GM12891 (cell line): ENCODE measurements around the gene CEP63. TPM values are rescaled to one million over a fixed set of nuclear protein-coding genes. Genes with fewer than 3 reads are reported as not detected.
A peak's percentile ranks its signal among the peaks of the same experiment; 100 is the strongest.

Source experiments
- DNase-seq: peaks from one replicate; pipeline ENCODE4 v3.0.0; 2011; ENCODE audit warnings: low spot score; ENCODE audit not compliant: insufficient read length
- FAIRE-seq: peaks from 2 replicates; lab custom pipeline; 2011; peaks lifted over from hg19 to GRCh38; lab: Jason Lieb, UNC
- PAX5 ChIP-seq: IDR thresholded peaks from 2 replicates; pipeline ENCODE4 v1.6.1; 2011; ENCODE audit warnings: low read length, moderate library complexity, mild to moderate bottlenecking; ENCODE audit not compliant: insufficient read depth, severe bottlenecking
- POLR2A ChIP-seq: IDR thresholded peaks from 2 replicates; pipeline ENCODE4 v1.6.1; 2011; ENCODE audit warnings: low read depth, low read length, control low read depth
- POLR2AphosphoS5 ChIP-seq: IDR thresholded peaks from 2 replicates; pipeline ENCODE4 v1.6.1; 2011; ENCODE audit warnings: low read depth, low read length, control low read depth
- POU2F2 ChIP-seq: IDR thresholded peaks from 2 replicates; pipeline ENCODE4 v1.6.1; 2011; ENCODE audit warnings: low read depth, mild to moderate bottlenecking, control low read depth, low read length, moderate library complexity
- SPI1 ChIP-seq: IDR thresholded peaks from 2 replicates; pipeline ENCODE4 v1.6.1; 2011; ENCODE audit warnings: low read depth, low read length, control low read depth
- TAF1 ChIP-seq: IDR thresholded peaks from 2 replicates; pipeline ENCODE4 v1.6.1; 2011; ENCODE audit warnings: low read depth, low read length, control low read depth
- polyA plus RNA-seq: library from polyadenylated mRNA; unstranded; fragments of >200 nt; gene quantifications from one replicate; pipeline ENCODE4 v1.2.1, GENCODE V29; 2012; ENCODE audit warnings: low read depth, missing spikeins, inconsistent platforms; ENCODE audit not compliant: missing spikeins

Gene CEP63
- 18.4 TPM for polyA plus RNA-seq

DNA sequence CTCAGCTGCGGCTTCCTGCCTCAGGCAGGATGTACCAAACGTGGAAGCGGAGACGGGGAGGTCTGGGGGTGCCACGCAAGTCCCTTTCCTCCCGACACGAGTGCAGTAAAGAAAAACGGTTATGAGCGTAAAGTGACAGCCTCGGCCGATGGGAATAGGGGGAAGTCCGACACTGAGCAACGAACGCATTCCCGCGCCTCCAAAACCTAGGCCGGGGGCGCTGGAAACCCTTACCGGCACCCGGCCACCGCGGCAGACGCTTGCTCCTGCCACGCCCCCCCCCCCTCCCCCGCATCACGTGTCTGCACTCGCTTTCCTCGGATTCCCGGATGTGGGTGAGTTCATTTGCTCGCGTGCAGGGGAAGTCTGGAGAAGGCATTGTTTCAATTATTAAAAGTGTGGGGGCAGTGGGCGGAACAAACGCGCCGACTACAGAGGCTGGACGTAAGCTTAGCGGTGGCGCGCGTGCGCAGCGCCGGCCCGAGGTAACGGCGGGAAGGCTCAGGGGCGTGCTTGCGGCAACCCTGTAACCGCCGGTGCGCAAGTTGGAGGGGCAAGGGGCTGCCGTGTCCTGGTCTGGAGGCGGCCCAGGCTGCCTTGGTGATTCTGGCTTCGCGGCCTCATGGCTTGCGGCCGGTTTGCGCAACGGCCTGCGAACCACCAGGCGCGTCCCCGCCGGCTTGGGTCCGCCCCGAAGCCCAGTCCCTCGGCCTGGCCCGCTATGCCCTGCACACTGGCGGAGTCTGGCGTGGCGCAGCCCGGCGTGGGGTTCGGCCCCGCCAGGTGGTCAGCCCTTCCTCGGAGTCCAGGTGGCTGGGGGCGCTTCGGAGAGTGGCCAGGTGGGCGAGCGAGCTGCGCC lies at the start of gene CEP63, which contains the start of gene ANAPC13:
CEP63 (plus strand) TSS at position 340 of the 859 bp plus-strand sequence. CDS start 9,264 bp downstream, outside the sequence.
ANAPC13 (minus strand) TSS at position 268 of the 859 bp plus-strand sequence. CDS start 3,081 bp downstream, outside the sequence.
- TF ChIP-seq SPI1 (peak; percentile 53), POLR2A (peak; percentile 58), POLR2AphosphoS5 (peak; percentile 81), TAF1 (peak; percentile 45; the same call in 1 of the 2 replicates), POU2F2 (peak; percentile 58; the same call in 1 of the 2 replicates), PAX5 (peak; percentile 50)
- DNase-seq (peak; percentile 79), FAIRE-seq (peak; percentile 95)

DNA sequence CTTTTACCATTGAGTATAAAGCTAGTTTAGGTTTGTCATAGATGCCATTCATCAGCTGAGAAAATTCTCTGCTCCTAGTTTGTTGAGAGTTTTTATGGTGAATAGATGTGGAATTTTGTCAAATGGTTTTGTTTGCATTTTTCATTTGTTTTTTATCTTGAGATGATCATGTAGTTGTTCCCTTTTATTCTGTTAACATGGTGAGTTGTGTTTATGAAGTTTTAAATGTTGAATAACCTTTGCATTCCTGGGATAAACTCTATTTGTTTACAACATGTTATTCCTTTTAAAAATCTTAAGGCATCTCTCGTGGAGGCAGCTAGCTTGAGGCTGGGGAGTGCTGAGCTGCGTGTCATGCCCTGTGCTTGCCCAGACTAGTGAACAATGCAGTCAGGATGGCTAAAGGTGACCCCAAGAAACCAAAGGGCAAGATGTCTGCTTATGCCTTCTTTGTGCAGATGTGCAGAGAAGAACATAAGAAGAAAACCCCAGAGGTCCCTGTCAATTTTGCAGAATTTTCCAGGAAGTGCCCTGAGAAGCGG lies 48.6 kb upstream of the CEP63 start:
- no peak for FAIRE-seq
- DNase-seq, result no peak
- TF ChIP-seq POLR2A, result no peak

DNA sequence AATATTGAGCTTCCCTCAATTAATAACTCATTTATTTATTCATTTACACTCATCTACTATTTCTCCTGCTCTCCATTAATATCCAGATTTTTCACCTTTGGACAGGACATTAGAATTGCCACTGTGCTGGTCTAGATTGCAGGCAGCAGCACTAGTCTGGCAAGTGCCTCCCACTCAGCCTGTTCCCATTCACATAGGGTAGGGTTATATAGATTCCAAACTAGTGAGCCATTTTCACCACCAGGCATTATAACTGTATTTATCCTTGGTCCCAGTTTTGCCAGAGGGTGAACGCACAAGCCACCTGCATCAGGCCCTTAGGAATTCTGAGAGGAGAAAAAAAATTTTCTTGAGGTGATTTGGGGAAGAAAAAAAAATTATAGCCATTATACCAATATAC lies 44.5 kb upstream of the CEP63 start:
- FAIRE-seq, result no peak
- TF ChIP-seq POLR2A (no peak), PAX5 (no peak), TAF1 (no peak), SPI1 (no peak), POLR2AphosphoS5 (no peak), POU2F2 (no peak)

GRCh38 chr3:134441821-134442220 lies 44.0 kb upstream of the CEP63 start:
- DNase-seq (no peak), FAIRE-seq (no peak)
- TF ChIP-seq POLR2A (no peak), TAF1 (no peak), PAX5 (no peak), SPI1 (no peak), POLR2AphosphoS5 (no peak), POU2F2 (no peak)

More for the DNA sequence above, 44.5 kb upstream of the CEP63 start:
- DNase-seq, result no peak

DNA sequence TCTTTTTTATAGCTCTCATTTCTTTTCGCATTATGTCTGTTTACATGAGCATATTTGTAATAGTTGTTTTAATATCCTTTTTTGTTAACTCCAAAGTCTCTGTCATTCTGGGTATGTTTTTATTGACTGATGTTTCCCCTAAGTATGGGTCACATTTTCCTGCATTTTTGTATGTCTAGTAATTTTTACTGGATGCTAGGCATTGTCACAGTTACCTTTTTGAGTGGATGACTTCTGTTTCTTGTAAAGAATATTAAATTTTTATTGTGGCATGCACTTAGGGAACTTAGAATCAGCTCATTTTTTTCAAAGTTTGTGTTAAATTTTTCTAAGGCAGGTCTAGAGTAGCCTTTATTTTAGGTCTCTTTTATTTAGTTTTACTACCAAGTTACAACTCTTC lies 40.8 kb upstream of the CEP63 start:
- FAIRE-seq, result no peak
- TF ChIP-seq TAF1 (no peak), SPI1 (no peak), PAX5 (no peak), POU2F2 (no peak), POLR2A (no peak)
- no peak for DNase-seq

DNA sequence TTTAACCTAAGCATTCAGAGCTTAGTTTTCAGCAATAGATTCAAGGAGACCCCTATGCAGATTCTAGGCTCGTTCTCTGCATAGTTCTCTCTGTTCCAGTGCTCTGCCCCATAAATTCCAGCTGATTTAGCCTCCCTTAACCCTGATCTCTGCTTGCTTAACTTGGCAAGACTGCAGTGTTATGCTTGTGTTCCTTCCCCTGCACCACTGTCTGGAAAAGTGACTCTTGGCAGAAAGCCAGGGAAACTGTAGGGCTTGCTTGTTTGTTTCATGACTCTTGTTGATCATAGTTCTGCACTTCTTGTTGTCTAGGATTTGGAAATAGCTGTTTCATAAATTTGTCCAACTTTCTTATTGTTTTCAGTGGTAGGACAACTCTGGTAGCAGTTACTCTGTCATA lies 40.2 kb upstream of the CEP63 start:
- TF ChIP-seq SPI1, result no peak
- no peak for TF ChIP-seq POU2F2
- no peak for TF ChIP-seq POLR2A
- TF ChIP-seq TAF1, result no peak
- no peak for TF ChIP-seq POLR2AphosphoS5
- no peak for TF ChIP-seq PAX5
- DNase-seq (no peak), FAIRE-seq (no peak)

DNA sequence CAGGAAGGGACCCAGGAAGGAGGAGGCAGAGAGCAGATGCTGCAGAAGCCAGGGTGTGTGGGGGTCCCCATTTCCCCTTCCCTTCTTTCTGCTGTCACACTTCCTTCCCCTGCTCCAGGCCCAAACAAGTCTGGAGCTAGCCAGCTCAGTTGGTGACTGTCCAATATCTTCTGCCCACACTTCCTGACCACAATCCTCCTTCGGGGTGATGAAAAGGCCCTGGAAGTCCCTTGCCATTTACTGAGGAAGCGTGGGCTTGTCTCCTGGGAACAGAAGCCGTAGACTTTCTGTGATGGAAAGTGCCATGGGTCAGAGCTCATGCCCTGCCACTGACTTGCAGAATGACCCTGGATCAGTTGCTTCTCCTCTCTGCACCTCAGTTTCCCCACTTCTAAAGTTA lies 39.1 kb upstream of the CEP63 start:
- no peak for FAIRE-seq
- no peak for DNase-seq
- TF ChIP-seq POLR2AphosphoS5 (no peak), SPI1 (no peak), POLR2A (no peak), TAF1 (no peak), POU2F2 (no peak), PAX5 (no peak)

DNA sequence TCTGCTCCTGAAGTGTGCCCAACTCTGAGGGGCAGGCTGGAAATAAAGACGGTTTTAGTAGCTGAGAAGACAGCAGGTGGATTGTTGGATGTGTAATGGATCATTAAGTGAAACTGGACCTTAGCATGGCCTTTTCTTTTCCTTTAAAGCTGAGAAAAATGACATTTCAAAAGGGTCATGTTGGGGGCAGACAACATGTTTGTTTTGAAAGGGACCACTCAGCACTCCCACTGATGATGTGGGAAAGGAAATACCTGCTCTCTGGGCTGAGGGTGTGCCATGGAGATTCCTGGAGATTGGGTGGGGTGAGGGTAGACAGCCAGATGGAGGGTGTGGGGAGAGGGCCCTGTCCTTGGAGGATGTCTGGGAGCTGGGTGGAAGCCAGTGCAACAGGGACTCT lies 38.5 kb upstream of the CEP63 start:
- DNase-seq (no peak), FAIRE-seq (no peak)
- no peak for TF ChIP-seq SPI1
- TF ChIP-seq POU2F2, result no peak
- no peak for TF ChIP-seq POLR2AphosphoS5
- no peak for TF ChIP-seq POLR2A
- no peak for TF ChIP-seq PAX5

- FAIRE-seq (no peak), DNase-seq (no peak)
- TF ChIP-seq SPI1, result no peak
- no peak for TF ChIP-seq POLR2A
- TF ChIP-seq PAX5, result no peak
- TF ChIP-seq POLR2AphosphoS5, result no peak
- TF ChIP-seq POU2F2, result no peak
- TF ChIP-seq TAF1, result no peak
Observed at GRCh38 chr3:134448664-134449063, 37.2 kb upstream of the CEP63 start.
